NCI-H1105 (cell line): Measurements from ENCODE around the gene VCP.
"Not testable (repeated sequence)": the region's sequence is repeated elsewhere in the genome, so short reads cannot be mapped to it uniquely, and the experiment has no call there.

ENCODE experiments used
- DNase-seq: peaks from one replicate; lab custom pipeline; 2025; lab: John Stamatoyannopoulos, UW

Gene VCP

GRCh38 chr9:35060548-35061207 is 11.7 kb downstream of the VCP start:
- DNase-seq = no peak

DNA sequence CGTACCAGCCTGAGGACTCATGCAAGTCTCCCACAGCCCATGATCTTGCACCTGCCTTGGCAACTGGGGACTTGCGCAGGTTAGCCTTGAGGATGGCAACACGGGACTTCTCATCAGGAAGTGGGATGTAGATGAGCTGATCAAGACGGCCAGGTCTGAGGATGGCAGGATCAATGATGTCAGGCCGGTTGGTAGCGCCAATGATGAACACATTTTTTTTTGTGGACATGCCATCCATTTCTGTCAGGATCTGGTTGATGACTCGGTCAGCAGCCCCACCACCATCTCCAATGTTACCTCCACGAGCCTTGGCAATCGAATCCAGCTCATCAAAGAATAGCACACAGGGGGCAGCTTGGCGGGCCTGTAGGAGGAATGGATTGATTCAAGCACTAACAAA is 13.0 kb downstream of the VCP start:
- no peak for DNase-seq

DNA sequence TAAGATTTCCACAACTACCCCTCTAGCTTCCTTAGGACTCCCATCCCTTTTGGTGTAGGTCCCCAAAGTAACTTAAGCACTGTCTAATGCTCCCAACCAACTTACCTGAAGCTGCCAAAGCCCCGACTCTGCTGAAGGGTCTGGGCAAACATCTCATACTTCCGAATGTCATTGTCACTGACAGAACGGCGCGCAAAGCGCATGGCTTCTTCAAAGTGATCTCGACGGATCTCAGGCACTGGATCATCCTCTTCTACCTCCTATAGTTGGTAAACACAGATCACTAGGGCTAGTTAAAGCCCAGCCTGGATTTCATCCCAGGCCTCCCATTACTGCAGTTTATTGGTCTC is 15.2 kb downstream of the VCP start:
- no peak for DNase-seq

- DNase-seq = no peak
Observed at GRCh38 chr9:35056571-35057270, 15.7 kb downstream of the VCP start.

- no peak for DNase-seq
Observed at GRCh38 chr9:35054871-35055644, 17.4 kb downstream of the VCP start.

DNA sequence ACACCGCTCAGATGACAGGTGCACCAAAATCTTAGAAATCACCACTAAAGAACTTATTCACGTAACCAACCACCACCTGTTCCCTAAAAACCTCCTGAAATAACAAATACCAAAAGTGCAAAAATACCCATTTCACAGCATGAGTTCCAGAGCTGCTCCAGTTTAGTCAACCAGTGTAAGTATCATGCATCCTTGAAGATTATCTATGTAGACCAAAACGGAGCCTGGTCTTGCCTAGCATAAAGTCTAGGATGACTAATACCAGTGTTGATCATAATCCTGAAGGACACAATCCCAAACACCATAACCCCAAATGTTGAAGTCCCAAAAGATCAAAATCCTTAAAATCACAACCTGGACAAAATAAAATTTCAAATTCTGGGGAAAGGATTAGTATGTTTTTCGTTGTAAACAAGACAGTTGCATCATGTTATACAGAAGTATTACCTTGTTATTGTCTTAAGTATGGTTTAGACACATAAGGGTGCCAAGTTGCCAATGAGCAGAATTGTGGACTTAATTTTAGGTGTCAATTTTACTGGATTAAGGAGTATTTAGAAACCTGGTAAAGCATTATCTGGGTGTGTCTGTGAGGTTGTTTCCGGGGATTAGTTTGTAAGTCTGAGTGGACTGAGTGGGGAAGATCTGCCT is 18.1 kb downstream of the VCP start:
- DNase-seq = no peak

GRCh38 chr9:35051069-35051967 is 21.1 kb downstream of the VCP start:
- peak; percentile 19 for DNase-seq

DNA sequence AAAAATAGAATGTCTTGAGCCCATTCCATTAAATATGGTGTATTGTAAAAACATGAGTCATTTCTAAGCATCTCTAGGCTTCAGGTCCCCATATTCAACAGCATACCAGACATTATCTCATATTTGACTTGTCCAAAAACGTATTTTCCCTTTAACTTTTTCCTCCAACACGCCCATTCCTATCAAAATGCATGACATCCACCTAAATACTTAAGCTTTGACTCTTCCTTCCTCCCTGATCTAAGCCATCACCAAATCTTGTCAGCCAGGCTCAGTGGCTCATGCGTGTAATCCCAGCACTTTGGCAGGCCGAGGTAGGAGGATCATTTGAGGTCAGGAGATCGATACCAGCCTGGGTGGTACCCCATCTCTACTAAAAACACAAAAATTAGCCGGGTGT is 23.9 kb downstream of the VCP start:
- DNase-seq = no peak

DNA sequence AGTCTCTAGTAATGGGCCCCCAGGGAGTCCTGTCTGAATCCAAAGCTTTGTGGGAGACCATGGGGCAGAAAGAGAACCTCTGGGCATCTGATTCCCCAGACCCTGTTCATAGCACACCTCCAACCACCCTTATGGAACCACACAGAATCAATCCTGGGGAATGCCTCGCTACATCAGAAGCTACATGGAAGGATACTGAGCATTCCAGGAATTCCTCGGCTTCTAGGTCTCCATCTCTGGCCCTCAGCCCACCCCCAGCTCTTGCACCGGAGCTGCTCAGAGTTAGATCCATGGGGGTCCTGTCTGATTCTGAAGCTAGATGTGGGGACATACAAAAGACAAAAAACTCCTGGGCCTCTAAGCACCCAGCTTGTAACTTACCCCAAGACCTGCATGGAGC is 28.4 kb downstream of the VCP start:
- DNase-seq = no peak

- DNase-seq = no peak
Observed at GRCh38 chr9:35042891-35043545, 29.4 kb downstream of the VCP start.

DNA sequence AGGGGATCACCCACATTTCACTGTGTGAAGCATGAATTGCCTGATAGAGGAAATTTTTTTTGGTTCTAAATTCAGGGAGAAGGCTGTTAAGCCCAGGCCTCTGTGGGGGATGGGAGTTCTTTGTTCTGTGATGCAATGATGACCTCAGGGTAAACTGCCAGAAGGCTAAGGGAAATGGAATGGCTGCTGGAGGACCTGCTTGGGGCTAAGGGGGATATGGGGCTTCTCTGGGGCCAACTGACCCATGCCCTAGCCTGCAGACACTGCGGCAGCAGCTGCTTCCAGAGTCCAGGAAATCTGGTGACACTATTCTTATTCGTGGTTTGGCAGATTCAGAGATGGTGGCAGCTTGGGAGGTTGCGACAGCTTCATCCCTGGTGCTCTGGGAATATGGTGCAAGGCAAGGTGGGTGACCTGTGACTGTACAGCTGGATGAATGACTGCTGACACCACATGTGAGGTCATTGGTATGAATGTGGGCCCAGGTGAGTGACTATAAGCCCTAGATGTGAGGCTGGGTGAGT is 30.3 kb downstream of the VCP start:
- DNase-seq = no peak

GRCh38 chr9:35035851-35036701 is 36.3 kb downstream of the VCP start:
- DNase-seq = no peak

GRCh38 chr9:35033101-35033500 is 39.3 kb downstream of the VCP start:
- DNase-seq = no peak

- DNase-seq = peak; percentile 10
Observed at GRCh38 chr9:35029852-35030251, 42.6 kb downstream of the VCP start.

DNA sequence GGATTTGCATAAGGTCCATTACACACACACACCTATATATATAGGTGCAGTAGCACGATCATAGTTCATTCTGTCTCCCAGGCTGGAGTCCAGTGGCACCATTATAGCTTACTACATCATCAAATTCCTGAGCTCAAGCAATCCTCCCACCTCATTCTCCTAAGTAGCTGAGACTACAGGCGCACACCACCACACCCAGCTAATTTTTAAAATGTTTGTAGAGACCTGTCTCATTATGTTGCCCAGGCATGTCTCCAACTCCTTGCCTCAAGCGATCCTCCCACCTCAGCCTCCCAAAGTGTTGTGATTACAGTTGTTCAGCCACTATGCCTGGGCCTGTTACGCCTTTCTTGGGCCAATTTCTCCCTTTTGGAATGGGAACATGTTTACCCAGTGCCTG is 43.2 kb downstream of the VCP start:
- no peak for DNase-seq

DNA sequence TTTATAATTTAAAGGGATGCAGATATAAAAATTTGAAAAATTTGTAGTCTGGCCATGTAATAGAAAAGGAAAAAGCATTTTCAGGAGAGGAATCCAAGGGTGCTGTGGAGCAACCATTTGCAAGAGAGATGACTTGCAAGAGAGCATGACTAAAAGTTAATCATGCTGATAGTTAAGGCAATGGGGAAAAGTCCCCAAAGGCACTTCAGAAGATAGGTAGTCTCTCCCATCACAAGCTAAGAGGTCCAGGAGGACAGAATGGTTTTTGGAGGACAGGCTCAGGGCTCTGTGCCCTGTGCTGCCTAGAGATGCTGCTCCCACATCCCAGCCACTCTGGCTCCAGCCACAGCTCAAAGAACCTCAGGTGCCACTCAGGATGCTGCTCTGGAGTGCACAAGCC is 44.1 kb downstream of the VCP start:
- DNase-seq = no peak

DNA sequence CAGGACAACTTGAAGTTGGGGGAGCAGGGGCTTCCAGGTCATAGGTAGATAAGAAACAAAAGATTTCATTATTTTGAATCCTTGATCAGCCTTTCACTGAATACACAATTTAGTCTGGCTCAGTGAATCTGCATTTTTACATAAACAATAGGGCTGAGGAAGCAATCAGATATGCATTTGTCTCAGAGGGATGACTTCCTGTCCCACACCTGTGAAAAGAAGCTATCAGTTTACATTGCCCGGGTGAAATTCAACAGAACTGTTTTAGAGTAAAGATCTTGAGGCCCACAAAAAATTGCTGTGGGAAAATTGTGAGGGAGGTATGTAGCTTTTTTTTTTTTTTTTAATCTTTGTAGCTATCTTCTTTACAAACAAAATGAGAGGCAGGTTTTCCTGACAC is 44.6 kb downstream of the VCP start:
- no peak for DNase-seq

DNA sequence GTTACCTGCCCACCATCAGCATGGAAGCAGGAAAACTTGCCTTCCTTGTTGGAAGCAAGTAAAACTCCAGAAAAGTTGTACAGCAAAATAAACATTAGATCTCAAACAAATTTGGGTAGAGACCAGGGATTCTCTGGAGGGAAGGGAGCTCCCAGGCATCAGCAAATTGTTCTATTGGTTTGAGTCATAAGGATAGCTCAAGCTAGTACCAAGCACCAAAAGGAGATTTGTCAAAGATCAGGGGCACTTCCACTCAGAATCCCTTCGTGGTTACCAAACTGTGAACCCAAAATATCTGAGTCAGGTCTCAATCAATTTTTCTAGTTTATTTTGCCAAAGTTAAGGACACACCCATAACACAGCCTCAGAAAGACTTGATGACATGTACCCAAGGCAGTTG is 45.1 kb downstream of the VCP start:
- DNase-seq = no peak

DNA sequence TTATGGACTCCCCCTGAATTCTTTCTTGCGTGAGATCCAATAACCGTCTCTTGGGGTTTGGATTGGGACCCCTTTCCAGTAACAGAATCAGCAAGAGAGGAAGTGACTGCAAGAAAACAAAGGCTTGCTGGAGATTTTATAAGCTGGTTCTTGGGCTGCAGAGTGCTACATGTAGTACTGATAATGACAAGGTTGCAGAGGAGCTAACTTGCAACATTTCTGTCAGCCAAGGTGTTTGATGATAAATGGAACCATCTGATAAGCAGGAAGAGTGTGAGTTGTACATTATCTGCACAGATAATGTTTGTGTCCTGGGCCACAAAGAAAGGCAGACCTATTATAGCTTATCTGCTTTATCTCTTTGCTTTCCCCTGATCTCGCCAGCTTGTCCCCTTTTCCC is 45.8 kb downstream of the VCP start:
- no peak for DNase-seq

- not testable (repeated sequence) for DNase-seq
Observed at GRCh38 chr9:35023443-35023842, 49.0 kb downstream of the VCP start.
